ENCODE results near the gene TBC1D8. TPM values are rescaled to one million over a fixed set of nuclear protein-coding genes. Genes with fewer than 3 reads are reported as not detected.

TBC1D8 gene
- total and polyA plus RNA-seq, 2 of the 13 experiments (the other 11 are each of a cell fraction or from before 2014, with no cell fraction given): 45.1 to 95.4 TPM

DNA sequence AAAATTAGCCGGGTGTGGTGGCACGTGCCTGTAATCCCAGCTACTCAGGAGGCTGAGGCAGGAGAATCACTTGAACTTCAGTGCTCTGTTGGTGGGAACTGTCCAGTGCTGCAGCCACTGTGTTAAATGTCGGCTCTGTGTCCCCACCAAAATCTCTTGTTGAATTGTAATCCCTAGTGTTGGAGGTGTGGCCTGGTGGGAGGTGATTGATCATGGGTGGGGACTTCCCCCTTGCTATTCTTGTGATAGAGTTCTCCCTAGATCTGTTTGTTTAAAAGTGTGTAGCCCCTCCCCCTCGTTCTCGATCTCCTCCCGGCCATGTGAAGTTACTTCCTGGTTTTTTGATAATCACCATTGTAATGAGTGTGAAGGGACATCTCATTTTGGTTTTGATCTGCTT lies 158.9 kb downstream of the TBC1D8 start:
- no peak for DNase-seq (ENCODE audit: low spot score)
- no TSS peak for BruUV-seq (replicated peaks)
- intact Hi-C loops (cut with micrococcal nuclease; ENCODE audit: unreplicated experiment) (no loop called here), in situ Hi-C loops (cut with HindIII; ENCODE audit: extremely low pct_ligation_motif_present, low pct_unique_long_range_greater_than_20kb) (no loop called here)
- Histone ChIP-seq H3K27ac (ENCODE audit: extremely low read length, insufficient read depth, low read length) (no peak overlapping the region), H3K9ac (ENCODE audit: insufficient read depth, low read depth, low read length) (no peak overlapping the region), H4K20me1 (ENCODE audit: insufficient read depth, low read length) (no peaks in the 10 kb centered on the region), H2AFZ (ENCODE audit: low read length) (no peak overlapping the region), H3K9me3 (ENCODE audit: low read length) (no peaks in the 10 kb centered on the region), H3K4me3 (replicated peaks in 1 of 3; ENCODE audit: insufficient read depth in 1 of 3, low read depth in 2 of 3, low read length in 3 of 3) (no peak overlapping the region), H3K27me3 (ENCODE audit: control insufficient read depth in 1 of 2, insufficient read depth in 2 of 2, low read length in 2 of 2) (no peaks in the 10 kb centered on the region), H3K4me1 (ENCODE audit: insufficient read depth, low read length) (no peaks in the 10 kb centered on the region), H3K4me2 (ENCODE audit: low read depth, low read length) (no peak overlapping the region), H3K36me3 (replicated peaks in 1 of 2; ENCODE audit: control insufficient read depth in 1 of 2, insufficient read depth in 2 of 2, low read length in 2 of 2) (peaks cover 22 to 56% of the 10 kb centered on the region in 2 experiments), H3K79me2 (ENCODE audit: insufficient read depth, low read length) (no peaks in the 10 kb centered on the region)
- ChIA-PET POLR2A (interaction anchor here (1.4 kb wide), 1 partner anchor 10 kb away, joined by 4 read pairs; the partner anchor contains the start of gene RPL31), CTCF (ENCODE audit: low intra/inter-chr PET ratio, low total read pairs) (no interaction called here)
- no peak for FAIRE-seq
- 95% methylated on average over 6 of the region's 6 CpGs for WGBS (ENCODE audit: low lambda C conversion rate)
- ATAC-seq: no peak
- TF ChIP-seq, protein P1, sequence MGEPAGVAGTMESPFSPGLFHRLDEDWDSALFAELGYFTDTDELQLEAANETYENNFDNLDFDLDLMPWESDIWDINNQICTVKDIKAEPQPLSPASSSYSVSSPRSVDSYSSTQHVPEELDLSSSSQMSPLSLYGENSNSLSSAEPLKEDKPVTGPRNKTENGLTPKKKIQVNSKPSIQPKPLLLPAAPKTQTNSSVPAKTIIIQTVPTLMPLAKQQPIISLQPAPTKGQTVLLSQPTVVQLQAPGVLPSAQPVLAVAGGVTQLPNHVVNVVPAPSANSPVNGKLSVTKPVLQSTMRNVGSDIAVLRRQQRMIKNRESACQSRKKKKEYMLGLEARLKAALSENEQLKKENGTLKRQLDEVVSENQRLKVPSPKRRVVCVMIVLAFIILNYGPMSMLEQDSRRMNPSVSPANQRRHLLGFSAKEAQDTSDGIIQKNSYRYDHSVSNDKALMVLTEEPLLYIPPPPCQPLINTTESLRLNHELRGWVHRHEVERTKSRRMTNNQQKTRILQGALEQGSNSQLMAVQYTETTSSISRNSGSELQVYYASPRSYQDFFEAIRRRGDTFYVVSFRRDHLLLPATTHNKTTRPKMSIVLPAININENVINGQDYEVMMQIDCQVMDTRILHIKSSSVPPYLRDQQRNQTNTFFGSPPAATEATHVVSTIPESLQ (CRISPR knock-in tag; conservative IDR thresholded peaks at IDR 0.05): no peak
- TF ChIP-seq, protein P2, sequence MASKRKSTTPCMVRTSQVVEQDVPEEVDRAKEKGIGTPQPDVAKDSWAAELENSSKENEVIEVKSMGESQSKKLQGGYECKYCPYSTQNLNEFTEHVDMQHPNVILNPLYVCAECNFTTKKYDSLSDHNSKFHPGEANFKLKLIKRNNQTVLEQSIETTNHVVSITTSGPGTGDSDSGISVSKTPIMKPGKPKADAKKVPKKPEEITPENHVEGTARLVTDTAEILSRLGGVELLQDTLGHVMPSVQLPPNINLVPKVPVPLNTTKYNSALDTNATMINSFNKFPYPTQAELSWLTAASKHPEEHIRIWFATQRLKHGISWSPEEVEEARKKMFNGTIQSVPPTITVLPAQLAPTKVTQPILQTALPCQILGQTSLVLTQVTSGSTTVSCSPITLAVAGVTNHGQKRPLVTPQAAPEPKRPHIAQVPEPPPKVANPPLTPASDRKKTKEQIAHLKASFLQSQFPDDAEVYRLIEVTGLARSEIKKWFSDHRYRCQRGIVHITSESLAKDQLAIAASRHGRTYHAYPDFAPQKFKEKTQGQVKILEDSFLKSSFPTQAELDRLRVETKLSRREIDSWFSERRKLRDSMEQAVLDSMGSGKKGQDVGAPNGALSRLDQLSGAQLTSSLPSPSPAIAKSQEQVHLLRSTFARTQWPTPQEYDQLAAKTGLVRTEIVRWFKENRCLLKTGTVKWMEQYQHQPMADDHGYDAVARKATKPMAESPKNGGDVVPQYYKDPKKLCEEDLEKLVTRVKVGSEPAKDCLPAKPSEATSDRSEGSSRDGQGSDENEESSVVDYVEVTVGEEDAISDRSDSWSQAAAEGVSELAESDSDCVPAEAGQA (IDR thresholded peaks at IDR 0.05; ENCODE audit: low read depth): no peak
- TF ChIP-seq, protein P2 (CRISPR knock-in tag; IDR thresholded peaks at IDR 0.05; ENCODE audit: borderline replicate concordance): no peak
- no peak for TF ChIP-seq ZNF407 (CRISPR knock-in tag; IDR thresholded peaks at IDR 0.05; ENCODE audit: not compliant biosample characterization)
- TF ChIP-seq ZNF260 (CRISPR knock-in tag; IDR thresholded peaks at IDR 0.05; ENCODE audit: borderline replicate concordance, low read depth): no peak
- TF ChIP-seq TCF7L2 (IDR thresholded peaks at IDR 0.05; ENCODE audit: low read depth, low read length): no peak
- no peak for TF ChIP-seq ZNF567 (CRISPR knock-in tag; IDR thresholded peaks at IDR 0.05; ENCODE audit: borderline replicate concordance)
- no peak for TF ChIP-seq ZNF10 (CRISPR knock-in tag; IDR thresholded peaks at IDR 0.05; ENCODE audit: borderline replicate concordance, low read depth)

Measured in HepG2 (cell line).